ENCODE results near the gene FTSJ3. TPM values are rescaled to one million over a fixed set of nuclear protein-coding genes. Genes with fewer than 3 reads are reported as not detected.

The FTSJ3 gene
- total and polyA plus RNA-seq, 2 experiments from 2014 or later: 28.5 to 30.0 TPM

GRCh38 chr17:63838631-63839171 is 11.2 kb upstream of the FTSJ3 start:
- no peaks in the 10 kb centered on the region for H3K27me3 ChIP-seq
- peak; percentile 64 for DNase-seq (ENCODE audit: low spot score)
- no peak for TF ChIP-seq EZH2 (IDR thresholded peaks at IDR 0.05; ENCODE audit: borderline replicate concordance)
- no peak for TF ChIP-seq CTCF (IDR thresholded peaks at IDR 0.05; ENCODE audit: poor library complexity)
- TF ChIP-seq EZH2phosphoT487 (IDR thresholded peaks at IDR 0.05; ENCODE audit: low read depth, severe bottlenecking, unreplicated experiment): no peak
- H3K9me2 ChIP-seq (replicated peaks; ENCODE audit: insufficient read depth): no peaks in the 10 kb centered on the region
- H3K4me1 ChIP-seq (ENCODE audit: insufficient read depth): peaks cover 36% of the 10 kb centered on the region
- 46% methylated on average over 7 of the region's 7 CpGs for WGBS (ENCODE audit: low lambda C conversion rate, missing lambda C conversion rate)
- no peaks in the 10 kb centered on the region for H3K36me3 ChIP-seq (replicated peaks; ENCODE audit: insufficient read depth, low read depth)
- H3K79me2 ChIP-seq: peaks cover 69% of the 10 kb centered on the region
- no peak overlapping the region for H2AFZ ChIP-seq
- peaks cover 31% of the 10 kb centered on the region for H4K20me1 ChIP-seq (ENCODE audit: insufficient read depth, poor library complexity, severe bottlenecking)
- H3K27ac ChIP-seq: peak overlapping the region; percentile 88
- H3K4me3 ChIP-seq: no peak overlapping the region
- H3K9me3 ChIP-seq (ENCODE audit: low read depth): no peaks in the 10 kb centered on the region
- H3K4me2 ChIP-seq: peak overlapping the region; percentile 94

- peaks cover 31% of the 10 kb centered on the region for H4K20me1 ChIP-seq (ENCODE audit: insufficient read depth, poor library complexity, severe bottlenecking)
- H3K9me3 ChIP-seq (ENCODE audit: low read depth): no peaks in the 10 kb centered on the region
- peaks cover 36% of the 10 kb centered on the region for H3K4me1 ChIP-seq (ENCODE audit: insufficient read depth)
- peaks cover 69% of the 10 kb centered on the region for H3K79me2 ChIP-seq
- no peaks in the 10 kb centered on the region for H3K9me2 ChIP-seq (replicated peaks; ENCODE audit: insufficient read depth)
- no peak for TF ChIP-seq EZH2phosphoT487 (IDR thresholded peaks at IDR 0.05; ENCODE audit: low read depth, severe bottlenecking, unreplicated experiment)
- TF ChIP-seq EZH2 (IDR thresholded peaks at IDR 0.05; ENCODE audit: borderline replicate concordance): no peak
- no peak for TF ChIP-seq CTCF (IDR thresholded peaks at IDR 0.05; ENCODE audit: poor library complexity)
- no peak overlapping the region for H3K4me3 ChIP-seq
- H3K27ac ChIP-seq: peak overlapping the region; percentile 88
- 93% methylated on average over 5 of the region's 5 CpGs for WGBS (ENCODE audit: low lambda C conversion rate, missing lambda C conversion rate)
- H3K36me3 ChIP-seq (replicated peaks; ENCODE audit: insufficient read depth, low read depth): no peaks in the 10 kb centered on the region
- H2AFZ ChIP-seq: no peak overlapping the region
- peak overlapping the region; percentile 94 for H3K4me2 ChIP-seq
- no peaks in the 10 kb centered on the region for H3K27me3 ChIP-seq
- no peak for DNase-seq (ENCODE audit: low spot score)
These were observed 10.6 kb upstream of the FTSJ3 start for GRCh38 chr17:63837962-63838600.

GRCh38 chr17:63837480-63837879 is 10.0 kb upstream of the FTSJ3 start:
- TF ChIP-seq EZH2phosphoT487 (IDR thresholded peaks at IDR 0.05; ENCODE audit: low read depth, severe bottlenecking, unreplicated experiment): no peak
- TF ChIP-seq CTCF (IDR thresholded peaks at IDR 0.05; ENCODE audit: poor library complexity): no peak
- no peak for TF ChIP-seq EZH2 (IDR thresholded peaks at IDR 0.05; ENCODE audit: borderline replicate concordance)
- Histone ChIP-seq H3K79me2 (peaks cover 69% of the 10 kb centered on the region), H3K9me2 (replicated peaks; ENCODE audit: insufficient read depth) (no peaks in the 10 kb centered on the region), H3K27ac (no peak overlapping the region), H3K9me3 (ENCODE audit: low read depth) (no peaks in the 10 kb centered on the region), H3K4me2 (no peak overlapping the region), H3K36me3 (replicated peaks; ENCODE audit: insufficient read depth, low read depth) (no peaks in the 10 kb centered on the region), H3K4me3 (no peak overlapping the region), H3K27me3 (no peaks in the 10 kb centered on the region), H4K20me1 (ENCODE audit: insufficient read depth, poor library complexity, severe bottlenecking) (peaks cover 31% of the 10 kb centered on the region), H2AFZ (no peak overlapping the region), H3K4me1 (ENCODE audit: insufficient read depth) (peaks cover 36% of the 10 kb centered on the region)
- 94% methylated on average over 11 of the region's 12 CpGs for WGBS (ENCODE audit: low lambda C conversion rate, missing lambda C conversion rate)
- DNase-seq (ENCODE audit: low spot score): no peak
